Right renal cortex interstitium (tissue), 3 donors: ENCODE data around the gene XYLT1. TPM values are rescaled to one million over a fixed set of nuclear protein-coding genes. Genes with fewer than 3 reads are reported as not detected.

ENCODE experiments used
- DNase-seq, 3 donors: peaks; one replicate each; pipeline ENCODE4 v3.0.0-alpha.2; 2013; ENCODE audit warnings: low read depth in 3 of 3, low spot score in 2 of 3
- polyA plus RNA-seq, 3 donors: library from polyadenylated mRNA; unstranded; fragments of 120-200 nt; gene quantifications; one replicate each; pipeline ENCODE4 v1.2.1, GENCODE V29; 2013; ENCODE audit not compliant: insufficient read length in 3 of 3

The XYLT1 gene
- polyA plus RNA-seq, 3 donors, result 7.4 to 8.5 (median 8.1) TPM

DNA sequence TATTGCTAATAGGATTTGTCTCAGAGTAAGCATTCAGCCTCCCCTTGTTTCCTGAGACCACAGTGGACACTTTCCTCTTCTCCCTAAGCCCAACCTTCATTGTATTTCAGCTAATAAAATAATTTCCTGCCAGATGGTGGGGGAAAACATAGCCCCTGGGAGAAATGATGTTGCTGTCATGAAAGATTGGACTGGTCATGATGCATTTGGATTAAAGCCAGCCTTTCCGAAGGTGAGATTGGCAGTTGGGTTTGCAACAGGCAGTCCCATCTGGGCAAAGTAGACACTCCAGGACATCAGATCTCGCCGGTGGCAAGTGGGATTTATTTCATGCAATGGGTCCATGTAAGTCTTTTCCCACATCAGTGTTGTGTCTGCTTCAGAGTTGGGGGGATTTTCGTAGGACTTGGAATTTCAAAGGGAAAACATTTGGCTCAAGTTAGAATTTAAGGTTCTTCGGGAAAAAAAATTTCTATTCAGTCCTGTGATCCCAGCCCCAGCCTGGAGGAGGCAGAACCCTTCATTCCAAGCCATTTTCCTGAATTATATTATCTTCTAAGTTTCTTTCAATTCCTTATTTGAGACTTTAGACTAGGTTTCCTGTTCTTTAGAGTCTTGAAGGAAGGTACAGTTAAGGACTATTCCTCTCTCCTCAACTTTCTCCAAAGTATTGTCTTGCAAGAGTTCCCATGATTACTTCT lies 391.7 kb downstream of the XYLT1 start:
- no peak for DNase-seq

DNA sequence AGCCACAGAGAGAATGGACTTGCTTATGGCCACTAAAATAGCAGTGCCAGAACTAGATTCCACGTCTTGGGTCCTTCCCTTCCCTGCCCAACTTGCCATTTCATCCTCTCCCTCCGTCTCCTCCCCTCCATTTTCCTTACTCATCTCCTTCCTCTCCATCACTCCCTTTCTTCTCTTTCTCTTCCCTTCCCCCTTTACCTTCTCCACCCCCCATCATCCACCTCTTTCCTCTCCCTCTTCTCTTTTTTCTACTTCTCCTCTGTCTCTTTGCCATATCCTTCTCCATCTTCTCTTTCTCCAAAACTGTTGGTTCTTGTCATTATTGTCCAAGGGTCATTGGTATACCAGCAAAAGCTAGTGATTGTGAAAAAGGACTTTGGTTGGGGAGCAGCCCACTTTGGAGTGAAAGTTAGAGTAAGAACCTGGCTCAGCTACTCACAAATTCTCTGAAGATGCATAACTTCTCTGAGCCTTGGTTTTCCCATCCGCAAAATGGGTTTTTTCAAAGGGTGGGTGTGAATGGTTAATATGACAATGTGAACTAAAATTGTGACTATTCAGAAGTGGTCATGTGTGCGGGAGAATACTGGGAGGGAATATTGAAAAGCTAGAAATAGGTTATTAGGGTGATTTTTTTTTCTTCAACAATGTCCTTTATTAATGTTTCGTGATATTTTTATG lies 393.8 kb downstream of the XYLT1 start:
- no peak for DNase-seq

DNA sequence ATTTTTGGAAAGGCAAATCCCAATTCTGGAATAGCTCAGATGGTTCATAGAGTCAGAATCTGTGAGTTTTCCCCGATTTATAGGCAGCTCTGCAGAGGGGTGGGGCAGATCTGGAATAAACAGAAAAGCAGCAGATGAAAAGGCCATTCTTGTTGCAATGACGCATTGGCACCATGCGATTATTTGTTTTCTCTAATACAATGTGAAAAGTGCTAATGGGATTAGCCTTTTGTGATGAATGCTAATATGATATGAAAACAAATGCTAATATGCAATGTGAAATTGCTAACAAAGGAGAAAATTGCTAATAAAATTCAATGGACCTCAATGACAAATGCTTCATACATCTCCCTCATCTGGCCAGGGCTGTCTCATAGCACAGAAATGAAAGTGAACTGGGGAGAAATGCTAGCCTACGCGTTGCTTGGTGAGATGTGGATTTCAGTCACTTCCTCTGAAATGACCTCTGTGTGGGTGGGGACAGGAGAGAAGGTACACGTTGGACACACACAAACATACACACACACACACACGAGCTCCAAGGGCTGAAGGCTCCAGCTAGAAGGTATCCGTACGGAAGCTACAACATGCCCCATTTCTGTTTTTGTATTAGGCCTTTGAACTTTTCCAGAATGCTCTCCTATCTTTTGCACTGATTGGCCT lies 394.5 kb downstream of the XYLT1 start:
- no peak for DNase-seq

DNA sequence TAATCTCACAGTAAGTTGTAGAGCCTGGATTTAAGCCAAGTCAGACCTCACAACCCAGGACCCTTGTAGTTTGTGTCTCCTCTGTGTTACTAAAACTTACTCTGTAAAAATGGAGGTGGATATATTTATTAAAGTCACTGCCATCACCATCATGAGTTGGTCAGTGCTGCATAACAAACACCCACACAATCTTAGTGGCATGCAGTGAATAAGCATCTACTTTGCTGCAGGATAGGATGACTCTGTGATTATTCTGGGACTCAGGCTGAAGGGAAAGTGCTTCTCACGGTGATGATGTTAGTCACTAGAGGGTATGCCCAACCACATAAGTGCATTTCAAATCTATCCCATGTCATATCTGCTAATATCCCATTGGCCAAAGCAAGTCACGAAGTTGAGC lies 398.7 kb downstream of the XYLT1 start:
- DNase-seq, result no peak

DNA sequence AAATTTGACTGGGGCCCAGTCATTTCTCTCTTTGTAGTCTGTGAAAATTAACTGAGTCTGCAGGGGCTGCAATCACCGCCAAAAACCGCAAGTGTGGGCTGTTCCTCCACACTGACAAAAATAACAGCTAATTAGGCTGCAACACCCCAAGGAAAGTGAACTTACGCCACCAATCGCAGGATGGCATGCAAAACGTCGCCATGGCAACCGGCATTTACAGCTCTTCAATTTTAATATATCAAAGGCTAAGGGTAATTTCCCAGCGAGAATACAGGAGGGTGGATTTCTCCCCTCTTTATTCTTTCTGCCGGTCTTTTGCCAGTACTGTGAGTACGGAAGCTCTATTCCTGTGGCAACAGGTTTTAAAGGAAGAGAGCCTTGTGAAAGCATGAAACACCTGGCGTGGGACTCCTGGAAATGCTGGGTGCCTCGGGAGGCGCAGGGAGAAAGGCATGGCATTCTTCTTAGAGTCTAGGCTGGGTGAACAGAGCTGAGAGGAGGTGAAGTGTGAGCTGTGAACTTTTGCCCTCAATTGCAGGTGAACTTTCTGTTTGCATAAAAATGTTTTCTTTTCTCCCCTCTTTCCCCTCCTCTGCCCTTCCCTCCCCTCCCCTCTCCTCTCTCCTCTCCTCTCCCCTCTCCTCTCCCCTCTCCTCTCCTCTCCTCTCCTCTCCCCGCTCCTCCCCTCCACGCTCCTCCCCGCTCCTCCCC lies 399.7 kb downstream of the XYLT1 start:
- peak; percentile 10 to 19 (median 12) for DNase-seq

DNA sequence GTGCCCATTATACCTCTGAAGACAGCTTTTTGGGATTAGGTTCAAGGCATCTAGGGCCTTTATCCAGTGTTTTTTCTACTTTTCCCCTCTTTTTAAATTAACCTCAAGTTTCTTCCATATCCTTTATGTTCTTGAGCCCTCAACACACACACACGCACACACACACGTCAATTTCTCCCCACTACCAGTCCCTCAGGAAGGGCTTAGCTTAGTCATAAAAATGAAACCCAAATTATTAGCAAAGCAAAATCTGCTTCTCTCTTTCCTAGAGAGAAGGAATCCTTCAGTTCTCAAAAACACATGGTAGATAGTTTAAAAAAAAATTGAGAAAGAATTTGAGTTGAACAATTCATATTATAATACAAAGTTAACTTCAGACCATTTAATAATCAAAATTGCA lies 401.1 kb downstream of the XYLT1 start:
- DNase-seq, result no peak

DNA sequence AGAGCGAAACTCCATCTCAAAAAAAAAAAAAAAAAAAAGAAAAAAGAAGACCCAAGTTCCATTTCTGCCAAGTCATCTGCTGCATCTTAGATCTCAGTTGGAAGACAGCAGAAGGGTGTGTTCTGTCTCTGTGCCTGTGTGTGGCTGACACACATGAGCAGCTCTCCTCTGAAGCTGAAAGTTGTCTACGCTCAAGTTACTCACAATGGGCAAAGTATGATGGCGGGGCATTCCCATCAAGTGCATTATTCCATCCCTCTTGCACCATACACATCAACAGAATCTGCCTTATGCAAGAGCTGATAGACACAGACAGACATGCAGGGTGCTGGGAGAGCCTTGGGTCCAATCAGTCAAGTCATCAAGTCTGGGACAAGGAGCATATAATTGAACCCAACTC lies 402.2 kb downstream of the XYLT1 start:
- DNase-seq, result no peak

DNA sequence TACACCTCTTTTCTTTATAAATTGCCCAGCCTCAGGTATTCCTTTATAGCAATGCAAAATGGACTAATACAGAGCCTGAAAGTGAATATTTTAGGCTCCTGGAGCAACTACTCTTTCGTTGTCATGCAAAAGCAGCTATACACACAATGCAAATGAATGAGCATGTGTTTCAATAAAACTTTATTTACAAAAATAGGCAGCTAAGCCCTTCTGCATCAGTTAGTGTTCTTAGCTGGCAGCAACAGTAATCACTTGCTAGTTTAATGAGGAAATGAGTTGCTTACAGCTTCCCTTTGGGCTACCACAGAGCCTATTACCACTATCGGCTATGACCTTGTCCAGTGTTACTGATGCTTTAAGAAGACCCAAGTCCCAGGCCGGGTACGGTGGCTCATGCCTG lies 402.9 kb downstream of the XYLT1 start:
- DNase-seq, result no peak

DNA sequence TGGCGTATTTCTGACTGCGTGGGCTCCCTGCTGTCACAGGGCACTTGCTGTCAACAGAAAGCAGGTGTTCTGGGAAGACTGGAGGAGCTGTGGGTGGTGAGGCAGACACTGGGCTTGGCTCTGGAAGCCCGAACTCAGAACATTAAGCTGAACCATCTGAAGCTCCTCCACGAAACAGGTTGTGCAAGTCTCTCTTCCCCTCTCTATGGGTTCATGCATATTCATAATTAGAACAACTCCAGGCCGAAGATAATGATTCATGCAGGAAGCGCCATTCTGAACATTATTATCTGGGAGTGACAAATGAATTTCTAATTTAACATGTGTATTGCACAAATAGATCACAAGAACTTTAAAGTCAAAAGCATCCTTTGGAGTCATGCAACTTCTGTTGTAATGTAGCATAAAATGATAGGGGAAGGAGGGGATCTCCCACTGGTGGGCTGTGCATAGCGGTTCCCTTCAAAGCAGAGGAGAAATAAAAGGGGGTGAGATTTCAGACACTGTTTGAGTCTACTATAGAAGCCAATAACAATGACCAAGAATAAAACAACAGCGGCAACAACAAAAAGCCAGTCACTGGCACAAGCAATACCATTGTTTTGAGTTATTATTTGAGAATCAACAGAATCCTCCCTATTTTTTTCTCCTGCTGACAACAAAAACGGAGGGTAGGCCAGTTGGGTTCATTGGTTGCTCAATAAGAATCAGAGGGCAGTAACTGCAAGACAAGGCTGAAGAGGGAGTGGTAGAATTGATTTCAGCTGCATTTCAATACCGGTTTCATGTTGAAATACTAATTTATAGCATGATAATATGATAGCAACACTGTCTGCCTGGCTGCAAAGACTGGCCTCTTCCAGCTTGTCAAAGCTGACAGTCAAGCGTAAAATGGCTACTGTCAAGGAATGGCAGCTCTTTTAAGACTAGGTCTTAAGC lies 407.3 kb downstream of the XYLT1 start:
- DNase-seq, result no peak

DNA sequence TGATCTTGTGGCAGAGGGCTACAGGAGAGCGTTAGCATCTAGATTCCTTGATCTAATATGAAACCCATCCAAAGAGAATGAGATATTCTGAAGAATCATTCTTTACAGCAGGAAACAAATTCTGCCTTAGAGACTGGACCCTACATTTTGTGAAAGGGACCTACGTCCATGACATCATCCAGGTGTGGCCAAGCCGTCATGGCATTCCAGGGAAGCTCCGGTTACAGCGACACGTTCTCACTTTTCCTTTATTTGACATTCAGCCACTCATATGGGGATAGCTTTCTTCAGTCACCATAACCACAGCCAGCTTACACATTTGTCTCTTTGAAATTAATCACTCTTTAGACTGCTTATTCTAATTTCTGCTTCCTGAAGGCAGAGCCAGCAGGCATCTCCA lies 408.1 kb downstream of the XYLT1 start:
- DNase-seq, result no peak

DNA sequence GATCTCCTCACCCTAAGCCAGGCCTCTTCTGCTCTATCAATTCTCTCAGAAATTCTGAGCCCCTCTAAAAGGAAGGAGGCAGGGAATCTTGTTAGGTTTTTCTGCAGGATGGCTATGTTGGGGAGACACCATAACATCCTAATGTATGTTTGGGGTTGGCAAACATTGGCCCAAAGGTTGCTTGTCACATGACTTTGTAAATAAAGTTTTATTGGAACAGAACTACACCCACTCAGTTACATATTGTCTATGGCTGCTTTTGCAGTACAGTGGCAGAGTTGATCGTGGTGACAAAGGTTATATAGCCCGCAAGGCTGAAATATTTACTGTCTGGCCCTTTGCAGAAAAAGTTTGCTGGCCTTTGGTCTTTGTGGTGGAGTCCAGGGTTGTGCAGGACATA lies 409.4 kb downstream of the XYLT1 start:
- DNase-seq, result no peak

DNA sequence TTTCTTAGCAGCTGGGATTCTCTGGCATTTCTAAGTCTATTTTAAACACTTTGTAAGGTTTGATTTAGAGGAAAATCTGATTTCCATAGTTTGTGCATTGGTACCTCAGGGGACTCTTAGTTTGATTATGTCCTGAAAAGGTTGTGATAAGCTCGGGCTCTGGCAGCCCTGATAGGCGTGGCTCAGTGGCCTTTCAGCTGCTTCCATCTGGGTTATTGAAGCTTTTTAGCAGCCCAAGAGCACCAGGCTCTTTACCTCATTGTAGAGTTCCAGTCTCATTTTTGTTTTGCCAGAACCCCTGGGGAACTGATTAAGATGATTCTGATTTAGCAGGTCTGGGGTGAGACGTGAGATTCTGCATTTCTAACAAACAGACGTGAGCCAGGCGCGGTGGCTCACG lies 412.3 kb downstream of the XYLT1 start:
- no peak for DNase-seq

DNA sequence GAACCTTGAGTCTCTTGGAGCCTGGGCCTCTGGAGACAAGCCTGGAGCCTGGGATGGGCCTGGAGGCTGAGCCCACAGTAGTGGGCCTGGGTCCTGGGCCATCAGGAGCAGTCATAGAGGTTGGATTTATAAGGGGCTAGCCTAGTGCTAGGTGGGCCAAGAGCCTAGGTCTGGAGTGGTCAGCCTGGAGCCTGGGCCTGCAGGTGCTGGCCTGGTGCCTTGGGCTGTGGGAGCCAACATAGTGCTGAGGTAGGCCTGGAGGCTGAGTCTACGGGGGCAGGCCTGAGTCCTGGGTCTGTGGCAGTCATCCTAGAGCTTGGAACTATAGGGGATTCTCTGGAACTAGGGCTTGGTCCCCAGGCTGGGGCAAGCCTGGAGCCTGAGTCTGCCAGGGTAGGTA lies 414.1 kb downstream of the XYLT1 start:
- no peak for DNase-seq

DNA sequence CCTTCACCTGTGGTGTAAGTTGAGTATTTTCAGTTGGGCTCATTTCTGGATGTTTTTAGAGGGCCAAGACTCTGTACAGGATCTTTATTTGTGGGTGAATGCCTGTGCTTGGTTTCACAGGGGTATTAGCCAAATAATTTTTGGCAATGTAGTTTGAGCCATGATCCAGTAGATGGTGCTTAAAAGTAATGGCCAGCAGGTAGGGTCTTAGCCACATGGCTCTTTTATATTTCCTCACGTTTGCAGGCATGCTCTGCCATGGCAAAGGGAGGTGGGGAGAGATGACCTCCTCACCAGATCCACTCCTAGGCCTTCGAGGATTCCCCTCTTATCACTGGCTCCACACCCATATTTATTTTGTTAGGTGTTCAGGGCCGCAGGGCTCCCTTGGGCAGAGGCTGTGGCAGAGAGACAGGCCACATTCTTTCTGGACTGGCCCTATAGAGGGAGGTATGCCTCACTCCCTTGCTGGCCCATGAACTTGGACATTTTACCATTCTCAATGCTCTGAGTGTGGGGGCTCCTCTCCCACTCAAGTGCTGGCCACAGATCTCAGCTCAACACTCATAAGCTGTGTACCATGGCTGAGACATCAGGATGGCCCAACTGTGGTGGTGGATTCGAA lies 417.1 kb downstream of the XYLT1 start:
- DNase-seq, result no peak
